Heart right ventricle (tissue), 16 donors: Measurements from ENCODE around the gene MORN5. TPM values are rescaled to one million over a fixed set of nuclear protein-coding genes. Genes with fewer than 3 reads are reported as not detected.

ENCODE experiments used
- ATAC-seq, 8 donors: fragments of 200-7000 bp; cut with Tn5 transposase; one replicate each; pipeline ENCODE4 v1.9.1; 2020; ENCODE audit warnings: mild to moderate bottlenecking in 8 of 8, moderate library complexity in 8 of 8, moderate number of reproducible peaks in 1 of 8
- DNase-seq, 2 donors: peaks; one replicate each; pipeline ENCODE4 v3.0.0-alpha.2; 2020
- H3K27ac ChIP-seq, 10 donors: fragments of 200-600 bp; sonication (generic) in 2 of 10; one replicate each; pipeline versions ENCODE4 v1.5.0 to v1.8.0; 2020 to 2022; ENCODE audit warnings: mild to moderate bottlenecking in 3 of 10
- H3K27me3 ChIP-seq, 7 donors: fragments of 200-600 bp; one replicate each; pipeline ENCODE4 v1.8.0; 2021 to 2022; ENCODE audit warnings: mild to moderate bottlenecking in 2 of 7
- H3K36me3 ChIP-seq, 9 donors: fragments of 200-600 bp; sonication (generic) in 1 of 9; one replicate each; pipeline versions ENCODE4 v1.5.0 to v1.8.0; 2020 to 2022; ENCODE audit warnings: mild to moderate bottlenecking in 2 of 9
- H3K4me1 ChIP-seq, 9 donors: fragments of 200-600 bp; sonication (generic) in 1 of 9; one replicate each; pipeline versions ENCODE4 v1.5.0 to v1.8.0; 2020 to 2022; ENCODE audit warnings: mild to moderate bottlenecking in 4 of 9
- H3K4me3 ChIP-seq, 10 donors: fragments of 200-600 bp; sonication (generic) in 2 of 10; one replicate each; pipeline versions ENCODE4 v1.5.0 to v1.8.0; 2020 to 2022; ENCODE audit warnings: mild to moderate bottlenecking in 7 of 10, moderate library complexity in 2 of 10
- H3K9me3 ChIP-seq, 11 donors: fragments of 200-600 bp in 10 of 11; sonication (generic) in 2 of 11; one replicate each; pipeline versions ENCODE4 v1.5.0 to v1.8.0; 2013 to 2022; ENCODE audit warnings: mild to moderate bottlenecking in 2 of 11, control low read depth in 1 of 11, moderate library complexity in 1 of 11
- CTCF ChIP-seq, 9 donors: fragments of 200-600 bp; sonication (generic) in 2 of 9; IDR thresholded peaks; one replicate each; pipeline versions ENCODE4 v1.5.0 to v1.8.0; 2021 to 2022; ENCODE audit warnings: antibody characterized with exemption in 9 of 9, mild to moderate bottlenecking in 5 of 9, moderate library complexity in 1 of 9
- WGBS, 2 donors: extraction: QIAGEN DNeasy Blood & Tissue Kit; methylation state at CpG; one replicate each; pipeline ENCODE4 v1.1.7; 2013; ENCODE audit warnings: inconsistent platforms in 1 of 2; 5-methylcytosine and 5-hydroxymethylcytosine counted together
- intact Hi-C, 10 donors: fragments of 100-400 bp; cut with DNase I; formaldehyde crosslinking; loops; one replicate each; pipeline versions ENCODE4 v1.11.1 to v1.14.2; 2022
- polyA plus RNA-seq, 2 donors: library from polyadenylated mRNA; stranded (reverse); fragments of 200-250 nt; gene quantifications; one replicate each; pipeline ENCODE4 v1.2.3, GENCODE V29; 2013
- total RNA-seq, 10 donors: library from RNA; stranded (reverse); fragmentation: NEBNext Ultra II Directional in 3 of 10; extraction: Animal tissue kit (Norgen Biotek cat#: 25700) in 3 of 10; gene quantifications; one replicate each; pipeline versions ENCODE4 v1.2.1 to v1.2.4, GENCODE V29; 2021 to 2023
- donor health status: Arrhythmogenic right ventricular cardiomyopathy.
- donor health status: ischemic (EF 13 %, LVEDD 7.1; RV severe dilation, severe dysfunction).
- donor health status: healthy with polysubstance abuse.
- donor health status: DM: no; HTN: yes; CAD: no.
- donor health status: DM: no; HTN: no; CAD: no.
- donor health status: ischemic (EF 25% LVEDD 6.9; RV normal size, moderate dysfunction).
- donor health status: ischemic (EF 25% LVEDD 5.7; RV mildly dilated, moderate dysfunction).
- donor health status: healthy.
- donor health status: DM: yes; HTN: yes; CAD: no.
- donor health status: Ischemic cardiomyopathy.
- donor health status: ischemic (EF 35%, LVEDD 5.7; RV mildly dilated, moderate dysfunction).
- donor health status: nonischemic (EF 11% LVEDD 7.7; RV severe dilation, severe dysfunction).
- donor health status: DM: yes; HTN: yes; CAD: no.
- donor health status: PGD.
- donor health status: ischemic (EF 29% LVEDD 5.4; RV normal size, mild dysfunction).
- donor health status: nonischemic (EF 23%, LVEDD 6.1; RV moderate dilation, normal function).

Gene MORN5
- total and polyA plus RNA-seq, 12 donors: not detected

- intact Hi-C loops: loop anchor here in 1 of 10 donors (10.0 kb wide), 1 partner anchor 102 kb away; no protein-coding TSS in a partner anchor
- H3K9me3 ChIP-seq: no peaks in the 10 kb centered on the region
- H3K27me3 ChIP-seq: peaks cover 0 to 20% (median 0%) of the 10 kb centered on the region in 7 donors
- no peak overlapping the region for H3K27ac ChIP-seq
- DNase-seq (no peak), ATAC-seq (no peak)
- peaks cover 0 to 10% (median 0%) of the 10 kb centered on the region in 9 donors for H3K4me1 ChIP-seq
- H3K4me3 ChIP-seq: no peak overlapping the region
- TF ChIP-seq CTCF (IDR thresholded peaks at IDR 0.05): no peak
- H3K36me3 ChIP-seq: peaks cover 0 to 40% (median 22%) of the 10 kb centered on the region in 9 donors
- 82 to 87% methylated on average over 10 of the region's 10 CpGs for WGBS, 2 donors
These were observed 77.0 kb downstream of the MORN5 start for GRCh38 chr9:122236681-122237080.

- Histone ChIP-seq H3K4me1 (peaks cover 0 to 10% (median 0%) of the 10 kb centered on the region in 9 donors), H3K27ac (no peak overlapping the region), H3K9me3 (no peaks in the 10 kb centered on the region), H3K36me3 (peaks cover 0 to 70% (median 51%) of the 10 kb centered on the region in 9 donors), H3K4me3 (no peak overlapping the region), H3K27me3 (no peaks in the 10 kb centered on the region)
- DNase-seq (peak; percentile 32 to 59), ATAC-seq (peak in 7 of 8 donors; percentile 74 to 97 (median 88))
- intact Hi-C loops: loop anchor here in 1 of 10 donors (10.0 kb wide), 1 partner anchor 105 kb away; no protein-coding TSS in a partner anchor
- 45 to 67% methylated on average over 5 of the region's 5 CpGs for WGBS, 2 donors
- no peak for TF ChIP-seq CTCF (IDR thresholded peaks at IDR 0.05)
These were observed 80.0 kb downstream of the MORN5 start for GRCh38 chr9:122239722-122240121.

- no peak overlapping the region for H3K4me3 ChIP-seq
- H3K27me3 ChIP-seq: no peaks in the 10 kb centered on the region
- no peak for ATAC-seq
- H3K4me1 ChIP-seq: peaks cover 0 to 13% (median 0%) of the 10 kb centered on the region in 9 donors
- H3K36me3 ChIP-seq: peaks cover 0 to 100% (median 72%) of the 10 kb centered on the region in 9 donors
- H3K27ac ChIP-seq: no peak overlapping the region
- no peak for DNase-seq
- no peaks in the 10 kb centered on the region for H3K9me3 ChIP-seq
- no peak for TF ChIP-seq CTCF (IDR thresholded peaks at IDR 0.05)
- 93 to 95% methylated on average over 3 of the region's 3 CpGs for WGBS, 2 donors
- intact Hi-C loops: no loop called here
These were observed 84.6 kb downstream of the MORN5 start for GRCh38 chr9:122244349-122244748.

GRCh38 chr9:122246666-122247065 lies 87.0 kb downstream of the MORN5 start:
- H3K27me3 ChIP-seq: no peaks in the 10 kb centered on the region
- H3K36me3 ChIP-seq: peaks cover 0 to 100% (median 66%) of the 10 kb centered on the region in 9 donors
- peaks cover 0 to 25% (median 3%) of the 10 kb centered on the region in 9 donors for H3K4me1 ChIP-seq
- no peak for ATAC-seq
- H3K9me3 ChIP-seq: no peaks in the 10 kb centered on the region
- 73 to 75% methylated on average over 3 of the region's 3 CpGs for WGBS, 2 donors
- intact Hi-C loops: no loop called here
- TF ChIP-seq CTCF (IDR thresholded peaks at IDR 0.05): no peak
- no peak for DNase-seq
- H3K4me3 ChIP-seq: no peak overlapping the region
- H3K27ac ChIP-seq: no peak overlapping the region
